B cell (primary cell): ENCODE data around the gene OR8A1. TPM values are rescaled to one million over a fixed set of nuclear protein-coding genes. Genes with fewer than 3 reads are reported as not detected.

Experiments
- ATAC-seq: fragments of 200-7000 bp; cut with Tn5 transposase; one replicate; pipeline ENCODE4 v1.10.0; 2021; ENCODE audit warnings: low read depth, mild to moderate bottlenecking, moderate number of reproducible peaks, moderate library complexity
- CTCF ChIA-PET: fragments of 350-600 bp; sonication (Branson Sonifier 250); formaldehyde crosslinking; loops from one replicate; lab custom pipeline; 2021; ENCODE audit warnings: antibody characterized with exemption, inconsistent platforms; lab: Charles Lee
- POLR2A ChIA-PET: fragments of 350-600 bp; sonication (Branson Sonifier 250); formaldehyde crosslinking; loops from one replicate; lab custom pipeline; 2021; ENCODE audit warnings: antibody characterized with exemption; lab: Charles Lee
- DNase-seq: peaks from one replicate; pipeline ENCODE4 v3.0.0; 2013
- H2AFZ ChIP-seq: 2 replicates; pipeline ENCODE4 v1.6.1; 2012; ENCODE audit warnings: mild to moderate bottlenecking, low read depth, low read length; ENCODE audit not compliant: insufficient read depth, poor library complexity, severe bottlenecking
- H3K27ac ChIP-seq, 2 donors: 1 replicate in 1 of 2; 2 replicates in 1 of 2; pipeline ENCODE4 v1.5.1; 2012 to 2013; ENCODE audit warnings: low read length in 2 of 2, mild to moderate bottlenecking in 2 of 2, moderate library complexity in 1 of 2
- H3K27me3 ChIP-seq, 4 experiments: fragments of 200-600 bp in 1 of 4; sonication (generic) in 1 of 4; replicated peaks in 1 of 4; 1 replicate in 2 of 4; 2 replicates in 2 of 4; pipeline versions ENCODE4 v1.6.1 to v1.7.0; 2013 to 2016; ENCODE audit warnings: low read length in 3 of 4, mild to moderate bottlenecking in 2 of 4, mixed read lengths in 1 of 4, moderate library complexity in 1 of 4; ENCODE audit not compliant: insufficient read depth in 4 of 4, control insufficient read depth in 3 of 4; ENCODE audit errors: control extremely low read depth in 1 of 4
- H3K36me3 ChIP-seq, 2 experiments: replicated peaks in 1 of 2; 1 replicate in 1 of 2; 2 replicates in 1 of 2; pipeline versions ENCODE4 v1.6.1 to v1.7.1; 2013; ENCODE audit warnings: low read length in 1 of 2; ENCODE audit not compliant: insufficient read depth in 2 of 2, control insufficient read depth in 1 of 2; ENCODE audit errors: control extremely low read depth in 1 of 2, extremely low read depth in 1 of 2
- H3K4me1 ChIP-seq, 2 donors: fragments of 200-600 bp in 1 of 2; sonication (generic) in 1 of 2; 1 replicate in 1 of 2; 2 replicates in 1 of 2; pipeline versions ENCODE4 v1.5.1 to v1.6.1; 2013 to 2017; ENCODE audit warnings: low read length in 2 of 2; ENCODE audit not compliant: control insufficient read depth in 2 of 2, insufficient read depth in 2 of 2
- H3K4me2 ChIP-seq: replicated peaks from 2 replicates; pipeline ENCODE3; 2012; ENCODE audit warnings: mild to moderate bottlenecking, low read depth, low read length; ENCODE audit not compliant: poor library complexity, severe bottlenecking
- H3K4me3 ChIP-seq, 5 experiments: fragments of 200-600 bp in 1 of 5; sonication (generic) in 1 of 5; 1 replicate in 3 of 5; 2 replicates in 2 of 5; pipeline versions ENCODE4 v1.5.1 to v1.7.0; 2011 to 2016; ENCODE audit warnings: low read length in 4 of 5, mild to moderate bottlenecking in 4 of 5, low read depth in 2 of 5, control low read depth in 1 of 5, moderate library complexity in 1 of 5; ENCODE audit not compliant: insufficient read depth in 1 of 5; ENCODE audit errors: control extremely low read depth in 1 of 5, extremely low read depth in 1 of 5
- H3K79me2 ChIP-seq: fragments of 200-600 bp; sonication (generic); one replicate; pipeline ENCODE4 v1.6.0; 2016; ENCODE audit warnings: low read length; ENCODE audit not compliant: control insufficient read depth, insufficient read depth
- H3K9ac ChIP-seq: fragments of 200-600 bp; sonication (generic); 2 replicates; pipeline ENCODE4 v1.6.1; 2017; ENCODE audit warnings: mild to moderate bottlenecking, low read length, moderate library complexity
- H3K9me3 ChIP-seq, 3 donors: one replicate each; pipeline versions ENCODE4 v1.6.1 to v1.7.1; 2013; ENCODE audit warnings: low read length in 2 of 3; ENCODE audit not compliant: control insufficient read depth in 2 of 3, insufficient read depth in 1 of 3; ENCODE audit errors: control extremely low read depth in 1 of 3
- H4K20me1 ChIP-seq: 2 replicates; pipeline ENCODE4 v1.6.0; 2012; ENCODE audit warnings: mild to moderate bottlenecking, low read length; ENCODE audit not compliant: insufficient read depth, control insufficient read depth, poor library complexity, severe bottlenecking
- H3K27ac Mint-ChIP-seq: one replicate; pipeline ENCODE4 v1.8.0; 2021; ENCODE audit warnings: mixed read lengths
- H3K27me3 Mint-ChIP-seq: one replicate; pipeline ENCODE4 v1.8.0; 2021; ENCODE audit warnings: mixed read lengths
- H3K4me1 Mint-ChIP-seq: one replicate; pipeline ENCODE4 v1.8.0; 2021; ENCODE audit warnings: mixed read lengths
- H3K4me3 Mint-ChIP-seq: one replicate; pipeline ENCODE4 v1.8.0; 2021; ENCODE audit warnings: mixed read lengths
- H3K9me3 Mint-ChIP-seq: one replicate; pipeline ENCODE4 v1.8.0; 2022; ENCODE audit warnings: mixed read lengths; ENCODE audit not compliant: insufficient read depth
- EZH2 ChIP-seq: IDR thresholded peaks from 2 replicates; pipeline ENCODE4 v1.6.1; 2012; ENCODE audit warnings: borderline replicate concordance, low read depth, mild to moderate bottlenecking, moderate library complexity, low read length; ENCODE audit not compliant: insufficient read depth, poor library complexity, severe bottlenecking
- WGBS: methylation state at CpG from one replicate; pipeline ENCODE4 v1.1.5; 2013; ENCODE audit warnings: missing lambda C conversion rate; ENCODE audit not compliant: insufficient coverage; 5-methylcytosine and 5-hydroxymethylcytosine counted together
- intact Hi-C: fragments of 100-400 bp; cut with micrococcal nuclease; formaldehyde crosslinking; loops from one replicate; pipeline ENCODE4 v1.10.0; 2022
- polyA plus RNA-seq: library from polyadenylated mRNA; depleted of rRNA; stranded (reverse); fragments of >200 nt; gene quantifications from 2 replicates; pipeline ENCODE4 v1.2.3, GENCODE V29; 2012
- total RNA-seq, 2 donors: library from RNA; stranded (reverse); fragments of 120-200 nt in 1 of 2; gene quantifications; 1 replicate in 1 of 2; 2 replicates in 1 of 2; pipeline versions ENCODE4 v1.2.3 to v1.2.4, GENCODE V29; 2013 to 2022
- TF ChIP-seq, protein P1 (sequence below): fragments of 200-600 bp; IDR thresholded peaks from one replicate; pipeline ENCODE4 v1.8.0; 2022; ENCODE audit warnings: antibody characterized with exemption, mild to moderate bottlenecking

Gene OR8A1
- total and polyA plus RNA-seq, 2 donors (not counting 1 experiment from before 2014, with no cell fraction given) = not detected

DNA sequence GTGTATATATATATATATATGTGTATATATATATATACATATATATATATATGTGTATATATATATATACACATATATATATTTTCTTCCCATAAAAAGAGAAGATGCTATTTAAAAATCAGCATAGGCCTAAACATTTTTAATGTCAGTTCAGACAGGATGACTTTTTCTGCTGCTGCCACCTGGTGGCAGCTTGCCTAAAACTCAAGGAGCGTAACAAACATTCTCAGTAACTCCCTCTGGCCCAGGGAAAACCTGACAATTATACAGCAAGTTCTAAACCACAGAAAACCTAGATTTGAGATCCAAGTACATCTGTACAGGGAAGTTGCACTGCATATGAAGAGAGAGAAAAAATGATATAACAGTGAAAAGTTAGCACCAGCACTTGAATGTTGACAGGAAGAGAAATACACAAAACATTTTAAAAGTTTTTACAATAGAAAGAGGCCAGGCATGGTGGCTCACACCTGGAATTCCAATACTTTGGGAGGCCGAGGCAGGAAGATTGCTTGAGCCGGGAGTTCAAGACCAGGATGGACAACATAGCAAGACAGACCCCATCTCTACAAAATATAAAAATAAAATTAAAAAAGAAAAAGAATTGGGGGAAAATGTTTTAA, 16.6 kb downstream of the OR8A1 start:
- POLR2A ChIA-PET = no interaction called here
- H3K9me3 ChIP-seq = no peaks in the 10 kb centered on the region
- H3K4me3 ChIP-seq = no peak overlapping the region
- ATAC-seq = no peak
- H3K36me3 ChIP-seq = no peaks in the 10 kb centered on the region
- Mint-ChIP-seq H3K27me3 (peaks cover 21% of the 10 kb centered on the region), H3K4me3 (no peak overlapping the region), H3K9me3 (no peaks in the 10 kb centered on the region), H3K27ac (no peak overlapping the region), H3K4me1 (no peaks in the 10 kb centered on the region)
- H3K4me2 ChIP-seq = no peak overlapping the region
- TF ChIP-seq, protein P1, sequence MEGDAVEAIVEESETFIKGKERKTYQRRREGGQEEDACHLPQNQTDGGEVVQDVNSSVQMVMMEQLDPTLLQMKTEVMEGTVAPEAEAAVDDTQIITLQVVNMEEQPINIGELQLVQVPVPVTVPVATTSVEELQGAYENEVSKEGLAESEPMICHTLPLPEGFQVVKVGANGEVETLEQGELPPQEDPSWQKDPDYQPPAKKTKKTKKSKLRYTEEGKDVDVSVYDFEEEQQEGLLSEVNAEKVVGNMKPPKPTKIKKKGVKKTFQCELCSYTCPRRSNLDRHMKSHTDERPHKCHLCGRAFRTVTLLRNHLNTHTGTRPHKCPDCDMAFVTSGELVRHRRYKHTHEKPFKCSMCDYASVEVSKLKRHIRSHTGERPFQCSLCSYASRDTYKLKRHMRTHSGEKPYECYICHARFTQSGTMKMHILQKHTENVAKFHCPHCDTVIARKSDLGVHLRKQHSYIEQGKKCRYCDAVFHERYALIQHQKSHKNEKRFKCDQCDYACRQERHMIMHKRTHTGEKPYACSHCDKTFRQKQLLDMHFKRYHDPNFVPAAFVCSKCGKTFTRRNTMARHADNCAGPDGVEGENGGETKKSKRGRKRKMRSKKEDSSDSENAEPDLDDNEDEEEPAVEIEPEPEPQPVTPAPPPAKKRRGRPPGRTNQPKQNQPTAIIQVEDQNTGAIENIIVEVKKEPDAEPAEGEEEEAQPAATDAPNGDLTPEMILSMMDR = peak; percentile 84
- TF ChIP-seq EZH2 = no peak
- intact Hi-C loops = loop anchor here (5.0 kb wide), 1 partner anchor 184 kb away; no protein-coding TSS in a partner anchor
- no peaks in the 10 kb centered on the region for H4K20me1 ChIP-seq
- H3K9ac ChIP-seq = no peak overlapping the region
- no peaks in the 10 kb centered on the region for H3K79me2 ChIP-seq
- CTCF ChIA-PET = interaction anchor here (0.9 to 5.8 kb wide), 10 partner anchors 13 to 521 kb away, joined by 3 to 95 read pairs (median 5); no protein-coding TSS in a partner anchor
- H2AFZ ChIP-seq = no peak overlapping the region
- no CpG with 5 or more reads among the region's 3 CpGs for WGBS
- H3K4me1 ChIP-seq = no peaks in the 10 kb centered on the region
- no peak overlapping the region for H3K27ac ChIP-seq
- no peaks in the 10 kb centered on the region for H3K27me3 ChIP-seq
- peak; percentile 68 for DNase-seq

DNA sequence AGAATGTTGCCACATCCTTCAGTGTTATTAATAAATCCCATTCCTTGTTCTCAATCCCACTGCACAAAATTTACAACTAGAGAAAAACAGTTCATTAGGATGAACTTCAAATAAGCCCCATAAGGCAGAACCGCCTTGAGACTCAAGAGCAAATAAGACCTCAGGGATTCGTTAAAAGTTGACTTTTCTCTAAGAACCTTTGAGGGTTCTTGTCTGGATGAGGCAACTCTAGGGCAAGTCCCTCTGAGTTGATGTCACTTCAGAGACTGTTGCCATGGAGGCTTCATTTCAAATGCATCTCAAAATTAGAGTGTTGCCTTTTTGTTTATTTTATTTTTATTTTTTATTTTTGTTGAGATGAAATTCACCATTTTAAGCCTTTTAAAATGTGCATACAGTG, 21.6 kb downstream of the OR8A1 start:
- no peak overlapping the region for H3K4me2 ChIP-seq
- Mint-ChIP-seq H3K4me1 (no peaks in the 10 kb centered on the region), H3K4me3 (no peak overlapping the region), H3K27ac (no peak overlapping the region), H3K9me3 (no peaks in the 10 kb centered on the region), H3K27me3 (peaks cover 23% of the 10 kb centered on the region)
- intact Hi-C loops = no loop called here
- TF ChIP-seq EZH2 = no peak
- TF ChIP-seq, protein P1 = no peak
- H3K79me2 ChIP-seq = no peaks in the 10 kb centered on the region
- ATAC-seq (no peak), DNase-seq (no peak)
- POLR2A ChIA-PET = no interaction called here
- no peaks in the 10 kb centered on the region for H3K9me3 ChIP-seq
- 94% methylated on average over 2 of the region's 2 CpGs for WGBS
- CTCF ChIA-PET = no interaction called here
- no peak overlapping the region for H3K4me3 ChIP-seq
- H3K9ac ChIP-seq = no peak overlapping the region
- H4K20me1 ChIP-seq = no peaks in the 10 kb centered on the region
- H3K4me1 ChIP-seq = no peaks in the 10 kb centered on the region
- no peak overlapping the region for H3K27ac ChIP-seq
- H3K36me3 ChIP-seq = no peaks in the 10 kb centered on the region
- no peak overlapping the region for H2AFZ ChIP-seq
- peaks cover 0 to 5% (median 1%) of the 10 kb centered on the region in 4 experiments for H3K27me3 ChIP-seq
